ENCODE results near the gene HOXB5.

HOXB5 gene

DNA sequence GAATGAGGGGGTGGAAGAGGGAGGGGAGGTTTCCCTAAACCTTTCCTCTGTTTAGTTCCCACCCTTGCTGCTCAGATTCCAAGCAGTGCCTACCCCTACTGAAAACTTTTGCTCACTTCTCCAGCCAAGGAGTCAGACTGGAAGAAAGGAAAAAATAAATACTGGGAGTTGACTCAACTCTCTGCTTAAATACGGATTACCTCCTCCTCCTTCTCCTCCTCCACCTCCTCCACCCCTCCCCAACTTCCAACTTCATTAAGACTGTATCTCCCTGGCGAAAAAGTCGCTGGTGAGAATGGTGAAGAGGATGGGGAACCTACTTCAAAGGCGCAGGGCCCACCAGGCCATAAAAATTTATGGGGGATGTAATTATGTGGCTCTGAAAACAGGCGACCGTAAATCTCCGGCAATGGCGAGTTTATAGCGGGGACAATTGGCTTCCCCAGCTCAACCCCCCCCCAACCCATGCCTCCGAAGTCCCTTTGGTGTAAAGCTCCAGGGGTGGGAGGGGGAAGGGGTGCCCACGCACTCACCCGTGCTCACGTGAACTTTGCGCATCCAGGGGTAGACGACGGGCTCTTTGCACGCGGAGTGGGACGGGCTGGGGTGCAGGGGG, 16.1 kb downstream of the HOXB5 start (continued):
- TF ChIP-seq, protein P1, sequence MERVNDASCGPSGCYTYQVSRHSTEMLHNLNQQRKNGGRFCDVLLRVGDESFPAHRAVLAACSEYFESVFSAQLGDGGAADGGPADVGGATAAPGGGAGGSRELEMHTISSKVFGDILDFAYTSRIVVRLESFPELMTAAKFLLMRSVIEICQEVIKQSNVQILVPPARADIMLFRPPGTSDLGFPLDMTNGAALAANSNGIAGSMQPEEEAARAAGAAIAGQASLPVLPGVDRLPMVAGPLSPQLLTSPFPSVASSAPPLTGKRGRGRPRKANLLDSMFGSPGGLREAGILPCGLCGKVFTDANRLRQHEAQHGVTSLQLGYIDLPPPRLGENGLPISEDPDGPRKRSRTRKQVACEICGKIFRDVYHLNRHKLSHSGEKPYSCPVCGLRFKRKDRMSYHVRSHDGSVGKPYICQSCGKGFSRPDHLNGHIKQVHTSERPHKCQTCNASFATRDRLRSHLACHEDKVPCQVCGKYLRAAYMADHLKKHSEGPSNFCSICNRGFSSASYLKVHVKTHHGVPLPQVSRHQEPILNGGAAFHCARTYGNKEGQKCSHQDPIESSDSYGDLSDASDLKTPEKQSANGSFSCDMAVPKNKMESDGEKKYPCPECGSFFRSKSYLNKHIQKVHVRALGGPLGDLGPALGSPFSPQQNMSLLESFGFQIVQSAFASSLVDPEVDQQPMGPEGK (tag by site-specific recombination; IDR thresholded peaks at IDR 0.05) = peak; percentile 92
- TF ChIP-seq EGR2 (tag by site-specific recombination; IDR thresholded peaks at IDR 0.05; ENCODE audit: low read depth) = peak; percentile 96
- TF ChIP-seq, protein P2, sequence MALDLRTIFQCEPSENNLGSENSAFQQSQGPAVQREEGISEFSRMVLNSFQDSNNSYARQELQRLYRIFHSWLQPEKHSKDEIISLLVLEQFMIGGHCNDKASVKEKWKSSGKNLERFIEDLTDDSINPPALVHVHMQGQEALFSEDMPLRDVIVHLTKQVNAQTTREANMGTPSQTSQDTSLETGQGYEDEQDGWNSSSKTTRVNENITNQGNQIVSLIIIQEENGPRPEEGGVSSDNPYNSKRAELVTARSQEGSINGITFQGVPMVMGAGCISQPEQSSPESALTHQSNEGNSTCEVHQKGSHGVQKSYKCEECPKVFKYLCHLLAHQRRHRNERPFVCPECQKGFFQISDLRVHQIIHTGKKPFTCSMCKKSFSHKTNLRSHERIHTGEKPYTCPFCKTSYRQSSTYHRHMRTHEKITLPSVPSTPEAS (tag by site-specific recombination; IDR thresholded peaks at IDR 0.05) = peak; percentile 53; the same call in 1 of the 2 replicates
- TF ChIP-seq MZF1 (tag by site-specific recombination; IDR thresholded peaks at IDR 0.05; ENCODE audit: borderline replicate concordance) = peak; percentile 94
- TF ChIP-seq SCRT1 (tag by site-specific recombination; IDR thresholded peaks at IDR 0.05; ENCODE audit: borderline replicate concordance) = no peak
- peak; percentile 99 for TF ChIP-seq WT1 (tag by site-specific recombination; IDR thresholded peaks at IDR 0.05)
- TF ChIP-seq, protein P3, sequence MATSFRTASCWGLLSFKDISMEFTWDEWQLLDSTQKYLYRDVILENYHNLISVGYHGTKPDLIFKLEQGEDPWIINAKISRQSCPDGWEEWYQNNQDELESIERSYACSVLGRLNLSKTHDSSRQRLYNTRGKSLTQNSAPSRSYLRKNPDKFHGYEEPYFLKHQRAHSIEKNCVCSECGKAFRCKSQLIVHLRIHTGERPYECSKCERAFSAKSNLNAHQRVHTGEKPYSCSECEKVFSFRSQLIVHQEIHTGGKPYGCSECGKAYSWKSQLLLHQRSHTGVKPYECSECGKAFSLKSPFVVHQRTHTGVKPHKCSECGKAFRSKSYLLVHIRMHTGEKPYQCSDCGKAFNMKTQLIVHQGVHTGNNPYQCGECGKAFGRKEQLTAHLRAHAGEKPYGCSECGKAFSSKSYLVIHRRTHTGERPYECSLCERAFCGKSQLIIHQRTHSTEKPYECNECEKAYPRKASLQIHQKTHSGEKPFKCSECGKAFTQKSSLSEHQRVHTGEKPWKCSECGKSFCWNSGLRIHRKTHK (tag by site-specific recombination; IDR thresholded peaks at IDR 0.05) = no peak
- TF ChIP-seq ZNF558 (tag by site-specific recombination; IDR thresholded peaks at IDR 0.05) = peak; percentile 40; the same call in 1 of the 2 replicates
- TF ChIP-seq BCL11B (tag by site-specific recombination; IDR thresholded peaks at IDR 0.05; ENCODE audit: low read depth) = peak; percentile 95

DNA sequence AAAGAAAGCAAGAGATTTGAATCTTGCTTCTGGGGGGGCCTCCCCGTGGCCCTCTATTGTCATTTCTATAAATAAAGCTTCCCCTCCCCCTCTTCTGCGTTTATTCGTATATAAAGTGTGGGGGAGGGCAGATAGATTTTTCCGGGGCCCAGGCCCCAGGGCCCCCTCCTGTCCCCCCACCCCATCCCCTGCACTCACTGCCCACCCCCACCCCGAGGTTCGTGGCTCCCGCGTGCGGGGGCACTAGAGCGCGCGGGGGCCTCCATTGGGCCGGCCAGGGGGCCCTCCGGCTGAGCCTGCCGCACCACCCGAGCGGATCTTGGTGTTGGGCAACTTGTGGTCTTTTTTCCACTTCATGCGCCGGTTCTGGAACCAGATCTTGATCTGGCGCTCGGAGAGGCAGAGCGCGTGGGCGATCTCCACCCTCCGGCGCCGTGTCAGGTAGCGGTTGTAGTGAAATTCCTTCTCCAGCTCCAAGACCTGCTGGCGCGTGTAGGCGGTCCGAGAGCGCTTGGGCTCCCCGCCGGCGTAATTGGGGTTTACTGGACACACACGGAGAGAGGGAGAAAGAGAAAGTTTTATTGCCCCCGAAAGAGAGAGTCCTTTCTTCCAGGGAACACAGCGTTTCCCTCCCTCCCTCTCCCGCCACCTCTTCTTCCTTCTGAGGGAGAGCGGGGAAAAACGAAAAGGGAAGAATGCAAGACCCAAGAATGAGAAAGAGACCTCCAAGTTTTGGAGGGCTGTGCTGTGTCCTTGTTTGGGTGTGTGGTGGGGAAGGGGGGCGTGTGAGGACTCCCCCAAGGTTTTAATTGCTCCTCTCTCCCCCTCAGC, 16.9 kb downstream of the HOXB5 start:
- Histone ChIP-seq H3K36me3 (ENCODE audit: control insufficient read depth in 2 of 2, insufficient read depth in 1 of 2, low read length in 2 of 2) (peaks cover 0 to 23% of the 10 kb centered on the region in 2 experiments; a peak in 2 of 3 replicates), H3K9me3 (ENCODE audit: control insufficient read depth, insufficient read depth, low read depth, low read length) (no peaks in the 10 kb centered on the region), H3K4me3 (ENCODE audit: low read depth, low read length) (peak overlapping the region; percentile 52), H3K4me1 (ENCODE audit: control insufficient read depth, insufficient read depth, low read length) (peaks cover 78% of the 10 kb centered on the region), H3K27ac (ENCODE audit: extremely low read depth, low read depth, low read length) (peak overlapping the region; percentile 93)
- POLR2A ChIA-PET = interaction anchor here (1.1 to 4.1 kb wide), 5 partner anchors 11 to 35 kb away, joined by 3 to 26 read pairs (median 10); no protein-coding TSS in a partner anchor
- CTCF ChIA-PET = interaction anchor here (0.5 to 0.7 kb wide), 3 partner anchors 83 to 502 kb away, joined by 3 to 4 read pairs (median 3); no protein-coding TSS in a partner anchor
- TF ChIP-seq, protein P4, sequence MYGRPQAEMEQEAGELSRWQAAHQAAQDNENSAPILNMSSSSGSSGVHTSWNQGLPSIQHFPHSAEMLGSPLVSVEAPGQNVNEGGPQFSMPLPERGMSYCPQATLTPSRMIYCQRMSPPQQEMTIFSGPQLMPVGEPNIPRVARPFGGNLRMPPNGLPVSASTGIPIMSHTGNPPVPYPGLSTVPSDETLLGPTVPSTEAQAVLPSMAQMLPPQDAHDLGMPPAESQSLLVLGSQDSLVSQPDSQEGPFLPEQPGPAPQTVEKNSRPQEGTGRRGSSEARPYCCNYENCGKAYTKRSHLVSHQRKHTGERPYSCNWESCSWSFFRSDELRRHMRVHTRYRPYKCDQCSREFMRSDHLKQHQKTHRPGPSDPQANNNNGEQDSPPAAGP (tag by site-specific recombination; IDR thresholded peaks at IDR 0.05) = no peak
- TF ChIP-seq ZNF600 (tag by site-specific recombination; IDR thresholded peaks at IDR 0.05) (peak; percentile 94), GLIS1 (tag by site-specific recombination; IDR thresholded peaks at IDR 0.05) (peak; percentile 64), ZNF274 (IDR thresholded peaks at IDR 0.05; ENCODE audit: low read length) (no peak), ZNF274 (tag by site-specific recombination; IDR thresholded peaks at IDR 0.05; ENCODE audit: borderline replicate concordance) (no peak), ZNF561 (tag by site-specific recombination; IDR thresholded peaks at IDR 0.05; ENCODE audit: borderline replicate concordance) (no peak), ZNF16 (tag by site-specific recombination; IDR thresholded peaks at IDR 0.05; ENCODE audit: low read depth) (peak; percentile 32; the same call in 1 of the 2 replicates), ZNF221 (tag by site-specific recombination; IDR thresholded peaks at IDR 0.05; ENCODE audit: borderline replicate concordance) (no peak), ZNF76 (tag by site-specific recombination; IDR thresholded peaks at IDR 0.05; ENCODE audit: borderline replicate concordance, low read depth) (no peak), ZNF266 (tag by site-specific recombination; IDR thresholded peaks at IDR 0.05; ENCODE audit: low read depth) (no peak), HOXC10 (CRISPR knock-in tag; IDR thresholded peaks at IDR 0.05) (no peak), ZIC2 (tag by site-specific recombination; IDR thresholded peaks at IDR 0.05) (peak; percentile 93), ZNF214 (tag by site-specific recombination; IDR thresholded peaks at IDR 0.05; ENCODE audit: borderline replicate concordance) (no peak), IKZF3 (tag by site-specific recombination; IDR thresholded peaks at IDR 0.05) (peak; percentile 83), ZNF292 (tag by site-specific recombination; IDR thresholded peaks at IDR 0.05; ENCODE audit: borderline replicate concordance, low read depth) (no peak), ZNF366 (tag by site-specific recombination; conservative IDR thresholded peaks at IDR 0.05) (no peak), EGR2 (tag by site-specific recombination; IDR thresholded peaks at IDR 0.05; ENCODE audit: low read depth) (peak; percentile 72)
- TF ChIP-seq, protein P5, sequence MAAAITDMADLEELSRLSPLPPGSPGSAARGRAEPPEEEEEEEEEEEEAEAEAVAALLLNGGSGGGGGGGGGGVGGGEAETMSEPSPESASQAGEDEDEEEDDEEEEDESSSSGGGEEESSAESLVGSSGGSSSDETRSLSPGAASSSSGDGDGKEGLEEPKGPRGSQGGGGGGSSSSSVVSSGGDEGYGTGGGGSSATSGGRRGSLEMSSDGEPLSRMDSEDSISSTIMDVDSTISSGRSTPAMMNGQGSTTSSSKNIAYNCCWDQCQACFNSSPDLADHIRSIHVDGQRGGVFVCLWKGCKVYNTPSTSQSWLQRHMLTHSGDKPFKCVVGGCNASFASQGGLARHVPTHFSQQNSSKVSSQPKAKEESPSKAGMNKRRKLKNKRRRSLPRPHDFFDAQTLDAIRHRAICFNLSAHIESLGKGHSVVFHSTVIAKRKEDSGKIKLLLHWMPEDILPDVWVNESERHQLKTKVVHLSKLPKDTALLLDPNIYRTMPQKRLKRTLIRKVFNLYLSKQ (tag by site-specific recombination; IDR thresholded peaks at IDR 0.05; ENCODE audit: borderline replicate concordance) = no peak
